Measurements from ENCODE around the gene WDR46.

DNA sequence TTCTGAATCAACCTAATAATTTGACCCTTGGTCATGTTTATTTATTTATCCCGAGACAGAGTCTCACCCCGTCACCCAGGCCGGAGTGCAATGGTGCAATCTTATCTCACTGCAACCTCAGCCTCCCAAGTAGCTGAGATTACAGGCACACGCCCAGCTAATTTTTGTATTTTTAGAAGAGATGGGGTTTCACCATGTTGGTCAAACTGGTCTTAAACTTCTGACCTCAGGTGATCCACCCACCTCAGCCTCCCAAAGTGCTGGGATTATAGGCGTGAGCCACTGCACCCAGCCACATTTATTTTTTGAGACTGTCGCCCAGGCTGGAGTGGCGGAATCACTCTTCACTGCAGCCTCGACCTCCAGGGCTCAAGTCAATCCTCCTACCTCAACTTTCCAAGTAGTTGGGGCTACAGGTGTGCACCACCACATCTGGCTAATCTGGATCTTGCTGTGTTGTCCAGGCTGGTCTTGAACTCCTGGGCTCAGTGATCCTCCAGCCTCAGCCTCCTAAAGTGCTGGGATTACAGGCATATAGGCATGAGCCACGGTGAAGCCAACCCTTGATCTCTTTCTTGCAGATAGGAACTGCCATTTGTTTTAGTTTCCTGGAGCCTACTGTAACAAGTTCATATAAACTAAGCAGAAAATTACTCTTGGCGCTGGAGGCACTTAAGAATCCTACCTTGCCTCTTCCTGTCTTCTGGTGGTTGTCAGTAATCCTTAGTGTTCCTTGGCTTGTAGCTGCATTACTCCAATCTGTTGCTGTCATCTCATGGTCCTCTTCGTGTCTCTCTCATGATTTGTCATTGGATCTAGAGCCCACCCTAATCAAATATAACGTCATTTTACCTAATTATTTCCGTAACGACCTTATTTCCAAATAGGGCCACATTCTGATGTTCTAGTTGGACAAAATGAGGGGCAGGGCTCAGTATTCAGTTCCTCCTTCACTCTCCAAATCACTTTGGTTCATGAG, 14.8 kb downstream of the WDR46 start:
- TF ChIP-seq POLR2AphosphoS5 (IDR thresholded peaks at IDR 0.05; ENCODE audit: low read depth) (no peak), GABPA (IDR thresholded peaks at IDR 0.05; ENCODE audit: low read depth) (no peak), SPI1 (IDR thresholded peaks at IDR 0.05; ENCODE audit: borderline replicate concordance, low read depth) (no peak)
- TF ChIP-seq, protein P1, sequence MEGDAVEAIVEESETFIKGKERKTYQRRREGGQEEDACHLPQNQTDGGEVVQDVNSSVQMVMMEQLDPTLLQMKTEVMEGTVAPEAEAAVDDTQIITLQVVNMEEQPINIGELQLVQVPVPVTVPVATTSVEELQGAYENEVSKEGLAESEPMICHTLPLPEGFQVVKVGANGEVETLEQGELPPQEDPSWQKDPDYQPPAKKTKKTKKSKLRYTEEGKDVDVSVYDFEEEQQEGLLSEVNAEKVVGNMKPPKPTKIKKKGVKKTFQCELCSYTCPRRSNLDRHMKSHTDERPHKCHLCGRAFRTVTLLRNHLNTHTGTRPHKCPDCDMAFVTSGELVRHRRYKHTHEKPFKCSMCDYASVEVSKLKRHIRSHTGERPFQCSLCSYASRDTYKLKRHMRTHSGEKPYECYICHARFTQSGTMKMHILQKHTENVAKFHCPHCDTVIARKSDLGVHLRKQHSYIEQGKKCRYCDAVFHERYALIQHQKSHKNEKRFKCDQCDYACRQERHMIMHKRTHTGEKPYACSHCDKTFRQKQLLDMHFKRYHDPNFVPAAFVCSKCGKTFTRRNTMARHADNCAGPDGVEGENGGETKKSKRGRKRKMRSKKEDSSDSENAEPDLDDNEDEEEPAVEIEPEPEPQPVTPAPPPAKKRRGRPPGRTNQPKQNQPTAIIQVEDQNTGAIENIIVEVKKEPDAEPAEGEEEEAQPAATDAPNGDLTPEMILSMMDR (IDR thresholded peaks at IDR 0.05; ENCODE audit: insufficient read depth, low read length), result no peak
- TF ChIP-seq, protein P2, sequence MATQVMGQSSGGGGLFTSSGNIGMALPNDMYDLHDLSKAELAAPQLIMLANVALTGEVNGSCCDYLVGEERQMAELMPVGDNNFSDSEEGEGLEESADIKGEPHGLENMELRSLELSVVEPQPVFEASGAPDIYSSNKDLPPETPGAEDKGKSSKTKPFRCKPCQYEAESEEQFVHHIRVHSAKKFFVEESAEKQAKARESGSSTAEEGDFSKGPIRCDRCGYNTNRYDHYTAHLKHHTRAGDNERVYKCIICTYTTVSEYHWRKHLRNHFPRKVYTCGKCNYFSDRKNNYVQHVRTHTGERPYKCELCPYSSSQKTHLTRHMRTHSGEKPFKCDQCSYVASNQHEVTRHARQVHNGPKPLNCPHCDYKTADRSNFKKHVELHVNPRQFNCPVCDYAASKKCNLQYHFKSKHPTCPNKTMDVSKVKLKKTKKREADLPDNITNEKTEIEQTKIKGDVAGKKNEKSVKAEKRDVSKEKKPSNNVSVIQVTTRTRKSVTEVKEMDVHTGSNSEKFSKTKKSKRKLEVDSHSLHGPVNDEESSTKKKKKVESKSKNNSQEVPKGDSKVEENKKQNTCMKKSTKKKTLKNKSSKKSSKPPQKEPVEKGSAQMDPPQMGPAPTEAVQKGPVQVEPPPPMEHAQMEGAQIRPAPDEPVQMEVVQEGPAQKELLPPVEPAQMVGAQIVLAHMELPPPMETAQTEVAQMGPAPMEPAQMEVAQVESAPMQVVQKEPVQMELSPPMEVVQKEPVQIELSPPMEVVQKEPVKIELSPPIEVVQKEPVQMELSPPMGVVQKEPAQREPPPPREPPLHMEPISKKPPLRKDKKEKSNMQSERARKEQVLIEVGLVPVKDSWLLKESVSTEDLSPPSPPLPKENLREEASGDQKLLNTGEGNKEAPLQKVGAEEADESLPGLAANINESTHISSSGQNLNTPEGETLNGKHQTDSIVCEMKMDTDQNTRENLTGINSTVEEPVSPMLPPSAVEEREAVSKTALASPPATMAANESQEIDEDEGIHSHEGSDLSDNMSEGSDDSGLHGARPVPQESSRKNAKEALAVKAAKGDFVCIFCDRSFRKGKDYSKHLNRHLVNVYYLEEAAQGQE (IDR thresholded peaks at IDR 0.05; ENCODE audit: insufficient replicate concordance, low read depth), result no peak

All from HL-60 (cell line).